K562 (cell line): ENCODE measurements around the gene TSPAN15. TPM values are rescaled to one million over a fixed set of nuclear protein-coding genes. Genes with fewer than 3 reads are reported as not detected.

Experiments
- ATAC-seq: fragments of 200-7000 bp; cut with Tn5 transposase; 3 replicates; pipeline ENCODE4 v1.9.1; 2020; ENCODE audit warnings: moderate library complexity
- BruUV-seq: library from RNA; stranded (reverse); fragments of 400-500 nt; replicated peaks from 2 replicates; lab custom pipeline; 2021; lab: Mats Ljungman, UMichigan
- CTCF ChIA-PET: fragments of 300-600 bp; formaldehyde crosslinking; extraction: SDS; loops from one replicate; lab custom pipeline; 2021; ENCODE audit warnings: low intra/inter-chr PET ratio; lab: Yijun Ruan, JAX
- POLR2A ChIA-PET: fragments of 300-600, 350-650 bp; sonication (Branson Sonifier 250); formaldehyde crosslinking; extraction: SDS; loops from one replicate; lab custom pipeline; 2021; ENCODE audit warnings: antibody characterized with exemption, inconsistent platforms; lab: Yijun Ruan, JAX
- DNase-seq, 4 experiments: peaks; one replicate each; pipeline versions ENCODE4 v3.0.0 to v3.0.0-alpha.2; 2011 to 2018; ENCODE audit warnings: low spot score in 3 of 4, mixed read lengths in 3 of 4; ENCODE audit errors: extremely low read depth in 1 of 4
- FAIRE-seq: peaks from 2 replicates; lab custom pipeline; 2011; peaks lifted over from hg19 to GRCh38; lab: Jason Lieb, UNC
- H2AFZ ChIP-seq: 2 replicates; pipeline ENCODE4 v1.6.0; 2011; ENCODE audit warnings: low read depth, low read length, control low read depth, inconsistent platforms
- H3K27ac ChIP-seq: fragments of 200-600 bp; 3 replicates; pipeline ENCODE4 v1.8.0; 2011; ENCODE audit warnings: low read depth, mild to moderate bottlenecking, control low read depth, inconsistent platforms, low read length, moderate library complexity, mixed read lengths; ENCODE audit errors: extremely low read depth
- H3K27me3 ChIP-seq, 2 experiments: fragments of 300-600 bp in 1 of 2; 2 replicates in 1 of 2; 3 replicates in 1 of 2; pipeline versions ENCODE4 v1.6.0 to v1.8.0; 2011; ENCODE audit warnings: inconsistent platforms in 2 of 2, low read length in 2 of 2, mild to moderate bottlenecking in 1 of 2, mixed read lengths in 1 of 2, moderate library complexity in 1 of 2; ENCODE audit not compliant: control insufficient read depth in 2 of 2, insufficient read depth in 2 of 2
- H3K36me3 ChIP-seq: fragments of 300-600 bp; 3 replicates; pipeline ENCODE4 v1.8.0; 2011; ENCODE audit warnings: mild to moderate bottlenecking, low read length, inconsistent platforms; ENCODE audit not compliant: control insufficient read depth, insufficient read depth
- H3K4me1 ChIP-seq, 2 experiments: fragments of 200-600 bp in 1 of 2; replicated peaks in 1 of 2; 2 replicates in 1 of 2; 3 replicates in 1 of 2; pipeline versions ENCODE4 v1.5.1 to v1.8.0; 2011; ENCODE audit warnings: inconsistent platforms in 2 of 2, low read length in 2 of 2, mild to moderate bottlenecking in 1 of 2, mixed read lengths in 1 of 2, moderate library complexity in 1 of 2; ENCODE audit not compliant: control insufficient read depth in 2 of 2, insufficient read depth in 2 of 2
- H3K4me2 ChIP-seq: 2 replicates; pipeline ENCODE4 v1.6.1; 2011; ENCODE audit warnings: low read length, control low read depth, inconsistent platforms, mixed read lengths; ENCODE audit not compliant: insufficient read depth
- H3K4me3 ChIP-seq: fragments of 200-600 bp; sonication (generic), shearing (Covaris generic); 2 replicates; pipeline ENCODE4 v1.5.1; 2016; ENCODE audit warnings: control low read depth, inconsistent platforms
- H3K79me2 ChIP-seq: fragments of 200-600 bp; 3 replicates; pipeline ENCODE4 v1.8.0; 2011; ENCODE audit warnings: low read length, inconsistent platforms; ENCODE audit not compliant: control insufficient read depth, insufficient read depth
- H3K9ac ChIP-seq, 2 experiments: 2 replicates each; pipeline versions ENCODE4 v1.6.0 to v1.6.1; 2011; ENCODE audit warnings: low read depth in 2 of 2, low read length in 2 of 2, control low read depth in 1 of 2, inconsistent platforms in 1 of 2, mild to moderate bottlenecking in 1 of 2, mixed read lengths in 1 of 2; ENCODE audit not compliant: insufficient read depth in 1 of 2
- H3K9me1 ChIP-seq: one replicate; pipeline ENCODE4 v1.6.0; 2011; ENCODE audit warnings: inconsistent platforms, mild to moderate bottlenecking, low read length, moderate library complexity; ENCODE audit not compliant: control insufficient read depth, insufficient read depth
- H3K9me3 ChIP-seq: replicated peaks from 2 replicates; pipeline ENCODE4 v1.5.1; 2011; ENCODE audit warnings: low read depth, low read length, inconsistent platforms; ENCODE audit not compliant: control insufficient read depth, insufficient read depth
- H4K20me1 ChIP-seq: replicated peaks from 2 replicates; pipeline ENCODE4 v1.6.1; 2011; ENCODE audit warnings: low read length, inconsistent platforms, mixed read lengths; ENCODE audit not compliant: control insufficient read depth, insufficient read depth
- CEBPB ChIP-seq: fragments of 450-650 bp; IDR thresholded peaks from 2 replicates; pipeline ENCODE4 v1.6.1; 2016; ENCODE audit warnings: missing genetic modification characterization, missing compliant biosample characterization
- ETV1 ChIP-seq: fragments of 450-650 bp; conservative IDR thresholded peaks from 2 replicates; pipeline ENCODE4 v1.6.1; 2016; ENCODE audit warnings: missing genetic modification characterization, control low read depth, low read depth, missing compliant biosample characterization
- MYBL2 ChIP-seq, 2 experiments: fragments of 450-650 bp in 1 of 2; sonication (generic) in 1 of 2; formaldehyde crosslinking in 1 of 2; IDR thresholded peaks; 2 replicates each; pipeline versions ENCODE4 v1.6.1 to v1.8.1; 2017 to 2022; ENCODE audit warnings: borderline replicate concordance in 1 of 2, inconsistent platforms in 1 of 2, low read depth in 1 of 2, mild to moderate bottlenecking in 1 of 2, missing genetic modification reagents in 1 of 2, moderate library complexity in 1 of 2
- NFXL1 ChIP-seq: fragments of 450-650 bp; formaldehyde crosslinking; IDR thresholded peaks from 2 replicates; pipeline ENCODE4 v1.4.0; 2021; ENCODE audit warnings: mild to moderate bottlenecking
- PML ChIP-seq: IDR thresholded peaks from 2 replicates; pipeline ENCODE4 v1.6.1; 2012; ENCODE audit warnings: low read length, inconsistent platforms
- WGBS: fragments of 100-300 bp; shearing (Covaris generic); methylation state at CpG from one replicate; pipeline ENCODE4 v1.1.6; 2016; ENCODE audit warnings: low coverage, mixed read lengths; ENCODE audit not compliant: insufficient coverage; ENCODE audit errors: missing lambda C conversion rate; 5-methylcytosine and 5-hydroxymethylcytosine counted together
- in situ Hi-C: fragments of 300-500 bp; cut with MboI; formaldehyde crosslinking; loops from 4 replicates; pipeline ENCODE4 v1.15.0; 2018; ENCODE audit warnings: inconsistent platforms, mixed read lengths
- intact Hi-C: fragments of 100-400 bp; cut with micrococcal nuclease; formaldehyde crosslinking; loops from 2 replicates; pipeline ENCODE4 v1.14.2; 2022
- polyA plus RNA-seq, 8 experiments: library from polyadenylated mRNA; depleted of rRNA in 4 of 8; stranded (reverse) in 5 of 8; unstranded in 3 of 8; fragments of >200 nt; fragmentation: Nextera tagmentation in 2 of 8; fragmentation: Illumina TruSeq in 1 of 8; extraction: Ambion mirVana in 2 of 8; extraction: Trizol in 1 of 8; gene quantifications; 2 replicates each; pipeline versions ENCODE4 v1.2.1 to v1.2.3, GENCODE V29; 2011 to 2014; ENCODE audit warnings: inconsistent platforms in 1 of 8, missing spikeins in 1 of 8
- total RNA-seq, 7 experiments: library from RNA; depleted of rRNA in 6 of 7; stranded (reverse); fragments of >200 nt in 6 of 7; fragmentation: Illumina TruSeq in 2 of 7; extraction: Trizol in 2 of 7; gene quantifications; 2 replicates each; pipeline versions ENCODE4 v1.2.1 to v1.2.3, GENCODE V29; 2011 to 2021; ENCODE audit warnings: low replicate concordance in 1 of 7

The TSPAN15 gene
- total and polyA plus RNA-seq, 9 of the 15 experiments (the other 6 are each of a cell fraction or from before 2014, with no cell fraction given), result 0.33 to 1.0 (median 0.45) TPM; not detected in 2

DNA sequence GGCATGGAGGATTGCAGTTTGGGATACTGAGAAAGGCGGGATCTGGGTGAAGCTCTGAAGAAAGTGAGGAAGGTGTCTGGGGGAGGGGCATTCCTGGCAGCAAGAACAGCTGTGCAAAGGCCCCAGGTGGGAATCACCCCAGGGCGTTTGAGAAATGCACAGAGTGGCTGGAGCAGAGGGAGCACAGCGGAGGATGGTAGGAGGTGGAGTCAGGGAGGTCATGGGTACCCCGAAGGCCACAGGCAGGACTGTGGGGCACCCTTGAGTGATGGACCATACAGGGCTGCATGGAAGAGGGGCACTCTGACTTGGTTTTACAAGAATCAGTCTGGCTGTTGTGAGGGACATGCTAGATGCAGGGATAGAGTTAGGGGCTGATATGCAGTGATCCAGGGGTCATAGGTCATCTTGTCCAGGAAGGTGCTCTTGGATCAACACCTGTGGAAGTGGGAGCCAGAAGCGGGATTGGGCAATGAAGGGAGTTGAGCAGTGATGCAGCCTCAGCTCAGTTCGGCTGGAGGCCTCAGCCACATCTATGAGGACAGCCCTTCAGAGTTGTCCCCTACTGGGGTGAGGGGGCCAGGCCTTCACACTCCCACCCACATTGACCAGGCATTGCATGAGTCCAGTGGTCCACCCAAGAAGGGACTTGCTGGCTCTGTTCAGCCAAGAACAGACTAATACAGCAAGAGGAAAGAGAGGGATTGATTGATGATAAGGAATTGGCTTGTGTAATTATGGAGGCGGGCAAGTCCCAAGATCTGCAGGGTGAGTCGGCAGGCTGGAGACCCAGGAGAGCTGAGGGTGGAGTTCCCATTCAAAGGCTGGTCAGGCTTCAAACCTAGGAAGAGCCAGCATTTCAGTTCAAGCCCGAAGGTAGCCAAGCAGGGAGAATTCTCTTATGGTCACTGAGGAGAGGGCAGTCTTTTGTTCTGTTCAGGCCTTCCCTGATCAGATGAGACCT, 48.7 kb downstream of the TSPAN15 start:
- Histone ChIP-seq H4K20me1 (peaks cover 11% of the 10 kb centered on the region), H3K9ac (no peak overlapping the region), H3K4me2 (no peak overlapping the region), H3K9me3 (no peaks in the 10 kb centered on the region), H3K27ac (no peak overlapping the region), H2AFZ (no peak overlapping the region), H3K36me3 (no peaks in the 10 kb centered on the region)
- FAIRE-seq (no peak), ATAC-seq (no peak)
- in situ Hi-C loops (loop anchor here (5.0 kb wide), 1 partner anchor 68 kb away; no protein-coding TSS in a partner anchor), intact Hi-C loops (no loop called here)
- POLR2A ChIA-PET, result interaction anchor here (0.9 kb wide), 1 partner anchor 27 kb away, joined by 3 read pairs; no protein-coding TSS in a partner anchor
- TF ChIP-seq ETV1 (tag), result no peak
- TF ChIP-seq MYBL2 (IDR thresholded peaks at IDR 0.05; ENCODE audit: low read depth), result no peak
- TF ChIP-seq MYBL2 (CRISPR knock-in tag; IDR thresholded peaks at IDR 0.05; ENCODE audit: borderline replicate concordance), result no peak
- TF ChIP-seq PML, result no peak
- no peak for TF ChIP-seq NFXL1 (CRISPR knock-in tag)
- TF ChIP-seq CEBPB, result no peak
- TF ChIP-seq, all 486 proteins: peak for 0
- Histone ChIP-seq H3K9me1 (no peaks in the 10 kb centered on the region), H3K79me2 (no peaks in the 10 kb centered on the region), H3K4me1 (peaks cover 0 to 3% of the 10 kb centered on the region in 2 experiments; a peak in 1 of 5 replicates), H3K27me3 (peaks cover 41 to 88% of the 10 kb centered on the region in 2 experiments), H3K4me3 (no peak overlapping the region)
- WGBS, result 1% methylated on average over 9 of the region's 9 CpGs
- BruUV-seq, result no TSS peak
- no peak for DNase-seq
- CTCF ChIA-PET, result no interaction called here
